G401.6 (cell line): ENCODE data around the gene PPP6R3.

Experiments
- FAIRE-seq: peaks from 2 replicates; lab custom pipeline; 2012; peaks lifted over from hg19 to GRCh38; lab: Jason Lieb, UNC

The PPP6R3 gene, protein sequence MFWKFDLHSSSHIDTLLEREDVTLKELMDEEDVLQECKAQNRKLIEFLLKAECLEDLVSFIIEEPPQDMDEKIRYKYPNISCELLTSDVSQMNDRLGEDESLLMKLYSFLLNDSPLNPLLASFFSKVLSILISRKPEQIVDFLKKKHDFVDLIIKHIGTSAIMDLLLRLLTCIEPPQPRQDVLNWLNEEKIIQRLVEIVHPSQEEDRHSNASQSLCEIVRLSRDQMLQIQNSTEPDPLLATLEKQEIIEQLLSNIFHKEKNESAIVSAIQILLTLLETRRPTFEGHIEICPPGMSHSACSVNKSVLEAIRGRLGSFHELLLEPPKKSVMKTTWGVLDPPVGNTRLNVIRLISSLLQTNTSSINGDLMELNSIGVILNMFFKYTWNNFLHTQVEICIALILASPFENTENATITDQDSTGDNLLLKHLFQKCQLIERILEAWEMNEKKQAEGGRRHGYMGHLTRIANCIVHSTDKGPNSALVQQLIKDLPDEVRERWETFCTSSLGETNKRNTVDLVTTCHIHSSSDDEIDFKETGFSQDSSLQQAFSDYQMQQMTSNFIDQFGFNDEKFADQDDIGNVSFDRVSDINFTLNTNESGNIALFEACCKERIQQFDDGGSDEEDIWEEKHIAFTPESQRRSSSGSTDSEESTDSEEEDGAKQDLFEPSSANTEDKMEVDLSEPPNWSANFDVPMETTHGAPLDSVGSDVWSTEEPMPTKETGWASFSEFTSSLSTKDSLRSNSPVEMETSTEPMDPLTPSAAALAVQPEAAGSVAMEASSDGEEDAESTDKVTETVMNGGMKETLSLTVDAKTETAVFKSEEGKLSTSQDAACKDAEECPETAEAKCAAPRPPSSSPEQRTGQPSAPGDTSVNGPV

DNA sequence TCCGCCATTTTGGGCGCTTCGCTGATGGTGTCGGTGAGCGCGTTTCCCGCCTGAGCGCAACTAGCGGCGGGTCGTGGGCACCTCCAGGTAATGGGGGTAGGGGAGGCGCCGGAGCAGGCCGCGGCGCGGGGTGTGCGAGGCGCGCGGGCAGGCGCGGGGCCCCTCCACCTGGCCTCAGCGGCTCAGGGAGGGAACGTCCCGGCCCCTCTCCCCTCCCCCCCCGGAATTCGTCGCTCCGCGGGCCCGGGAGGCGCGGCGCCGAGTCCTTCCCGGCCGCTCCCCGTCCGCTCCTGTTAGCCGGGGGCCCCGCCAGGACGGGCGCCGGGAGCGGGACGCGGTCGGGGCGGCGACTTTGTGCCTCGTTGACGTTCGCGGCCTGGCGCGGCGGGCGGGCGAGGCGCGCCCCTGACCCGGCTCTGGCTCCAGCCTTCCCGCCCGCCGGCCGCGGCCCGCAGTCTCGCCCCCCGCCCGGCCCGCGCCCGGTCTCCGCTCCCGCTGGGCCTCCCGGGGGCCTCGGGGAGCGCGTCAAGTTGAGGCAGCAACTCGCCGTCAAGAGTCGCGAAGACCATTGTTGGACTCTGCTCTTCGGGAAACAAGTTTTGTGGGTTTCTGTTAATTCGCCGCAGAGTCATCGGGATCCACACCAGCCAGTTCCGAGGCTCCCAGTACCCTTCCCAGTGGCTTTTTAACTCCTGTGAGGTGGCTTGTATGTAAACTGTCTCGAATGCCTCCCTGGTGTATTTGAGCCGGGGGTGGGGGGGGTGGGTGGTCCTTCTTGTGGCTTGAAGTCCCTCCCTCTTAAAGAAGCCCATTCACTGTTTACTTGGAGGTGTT is at the start of gene PPP6R3:
TSS of gene PPP6R3 (plus strand) at position 12 of the 834 bp plus-strand sequence. CDS start 76,913 bp downstream, outside the sequence.
- FAIRE-seq = no peak

DNA sequence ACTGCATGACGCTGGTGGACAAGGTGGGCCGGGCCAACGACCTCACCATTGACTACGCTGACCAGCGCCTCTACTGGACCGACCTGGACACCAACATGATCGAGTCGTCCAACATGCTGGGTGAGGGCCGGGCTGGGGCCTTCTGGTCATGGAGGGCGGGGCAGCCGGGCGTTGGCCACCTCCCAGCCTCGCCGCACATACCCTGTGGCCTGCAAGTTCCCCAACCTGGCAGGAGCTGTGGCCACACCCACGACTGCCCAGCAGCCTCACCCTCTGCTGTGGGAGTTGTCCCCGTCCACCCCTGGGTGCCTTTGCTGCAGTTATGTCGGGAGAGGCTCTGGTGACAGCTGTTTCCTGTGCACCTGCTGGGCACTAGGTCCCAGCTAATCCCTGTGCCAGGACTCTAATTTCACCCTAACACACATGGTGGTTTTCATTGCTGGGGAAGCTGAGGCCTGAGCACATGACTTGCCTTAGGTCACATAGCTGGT is 49.0 kb upstream of the PPP6R3 start:
- no peak for FAIRE-seq

DNA sequence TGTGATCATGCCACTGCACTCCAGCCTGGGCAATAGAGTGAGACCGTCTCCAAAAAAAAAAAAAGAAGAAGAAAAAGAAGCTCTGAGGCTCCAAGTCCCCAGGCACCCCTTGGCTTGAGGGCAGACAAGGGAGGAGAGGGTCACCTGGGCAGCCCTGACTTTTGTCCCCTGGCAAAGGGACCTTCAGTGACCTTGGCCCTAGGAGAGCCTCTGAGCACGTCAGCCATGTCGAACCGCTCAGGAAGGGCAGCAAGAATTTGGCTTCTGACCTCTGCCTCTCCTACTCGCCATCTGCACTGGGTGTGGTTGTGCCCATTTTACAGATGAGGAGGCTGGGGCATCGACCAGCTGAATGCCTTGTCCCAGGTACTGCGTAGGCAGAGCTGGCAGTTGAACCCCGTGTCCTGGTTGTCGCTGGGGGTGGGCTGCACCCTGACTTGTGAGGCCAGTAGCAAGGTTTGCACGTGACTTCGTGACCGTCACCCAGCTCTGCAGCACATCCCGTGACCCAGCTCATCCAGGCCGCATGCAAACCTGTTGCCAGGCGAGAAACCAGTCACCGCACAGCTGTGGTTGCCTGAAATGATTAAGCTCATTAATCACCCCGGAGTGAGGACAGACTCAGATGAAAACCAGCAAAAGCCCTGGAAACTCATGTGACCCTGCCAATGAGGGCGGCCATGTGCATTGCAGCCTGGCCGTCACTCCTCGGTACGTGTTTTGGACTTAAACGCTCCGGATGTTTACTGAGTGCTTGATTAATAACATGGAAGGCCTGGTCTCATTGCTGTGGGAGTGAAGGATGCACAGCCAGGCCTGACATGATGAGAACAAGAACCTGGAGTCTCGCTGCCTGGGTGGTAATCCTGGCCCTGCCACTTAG is 47.7 kb upstream of the PPP6R3 start:
- FAIRE-seq = no peak

DNA sequence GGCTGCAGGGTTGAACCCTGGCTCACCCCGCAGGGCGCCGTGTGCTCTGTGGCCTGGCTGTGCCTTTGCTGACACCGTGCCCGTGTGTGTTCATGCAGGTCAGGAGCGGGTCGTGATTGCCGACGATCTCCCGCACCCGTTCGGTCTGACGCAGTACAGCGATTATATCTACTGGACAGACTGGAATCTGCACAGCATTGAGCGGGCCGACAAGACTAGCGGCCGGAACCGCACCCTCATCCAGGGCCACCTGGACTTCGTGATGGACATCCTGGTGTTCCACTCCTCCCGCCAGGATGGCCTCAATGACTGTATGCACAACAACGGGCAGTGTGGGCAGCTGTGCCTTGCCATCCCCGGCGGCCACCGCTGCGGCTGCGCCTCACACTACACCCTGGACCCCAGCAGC is 47.0 kb upstream of the PPP6R3 start:
- no peak for FAIRE-seq

DNA sequence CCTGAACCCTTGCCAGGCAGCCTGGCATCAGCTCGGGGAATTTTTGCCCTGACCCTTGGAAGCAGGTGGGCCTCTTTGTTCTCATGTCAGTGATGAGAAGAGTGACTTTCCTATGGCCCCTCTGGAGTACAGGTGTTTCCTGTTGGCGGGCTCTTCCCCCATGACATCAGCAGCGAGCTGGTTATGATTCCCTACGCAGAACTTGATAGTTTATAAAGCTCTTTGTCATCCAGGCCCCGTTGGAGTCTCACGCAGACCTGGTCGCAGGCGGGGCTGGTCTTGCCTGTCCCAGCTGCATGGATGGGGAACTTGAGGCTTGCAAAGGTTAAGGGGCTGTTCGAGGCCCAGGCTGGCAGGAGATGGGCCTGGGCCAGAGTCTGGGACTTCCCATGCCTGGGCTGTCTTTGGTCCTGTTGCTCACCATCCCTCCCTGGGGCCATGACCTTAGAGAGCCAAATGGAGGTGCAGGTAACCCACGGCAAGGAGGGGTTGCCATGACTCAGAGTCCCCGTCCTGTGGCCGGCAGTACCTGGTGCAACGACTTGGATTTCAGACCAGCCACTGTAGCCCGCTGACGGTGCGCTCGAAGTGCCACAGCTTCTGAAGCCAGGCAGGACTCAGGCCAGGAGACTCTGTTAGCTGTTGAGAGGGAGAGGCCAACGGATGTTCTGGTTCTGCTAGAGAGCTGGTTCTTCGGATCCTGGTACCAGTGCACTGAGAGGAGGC is 45.9 kb upstream of the PPP6R3 start:
- no peak for FAIRE-seq

DNA sequence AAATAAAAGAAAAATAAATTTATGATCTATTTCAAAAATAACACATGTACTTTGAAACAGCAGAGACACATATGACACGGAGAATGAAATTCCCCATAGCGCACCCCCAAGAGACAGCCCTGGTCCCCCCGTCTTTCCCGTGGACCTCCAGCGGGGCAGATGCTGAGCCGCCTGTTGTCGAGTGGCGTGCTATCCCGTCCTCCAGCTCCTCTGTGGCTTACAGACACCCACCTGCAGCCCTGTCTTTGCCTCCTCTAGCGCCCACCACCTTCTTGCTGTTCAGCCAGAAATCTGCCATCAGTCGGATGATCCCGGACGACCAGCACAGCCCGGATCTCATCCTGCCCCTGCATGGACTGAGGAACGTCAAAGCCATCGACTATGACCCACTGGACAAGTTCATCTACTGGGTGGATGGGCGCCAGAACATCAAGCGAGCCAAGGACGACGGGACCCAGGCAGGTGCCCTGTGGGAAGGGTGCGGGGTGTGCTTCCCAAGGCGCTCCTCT is 44.4 kb upstream of the PPP6R3 start:
- FAIRE-seq = no peak

DNA sequence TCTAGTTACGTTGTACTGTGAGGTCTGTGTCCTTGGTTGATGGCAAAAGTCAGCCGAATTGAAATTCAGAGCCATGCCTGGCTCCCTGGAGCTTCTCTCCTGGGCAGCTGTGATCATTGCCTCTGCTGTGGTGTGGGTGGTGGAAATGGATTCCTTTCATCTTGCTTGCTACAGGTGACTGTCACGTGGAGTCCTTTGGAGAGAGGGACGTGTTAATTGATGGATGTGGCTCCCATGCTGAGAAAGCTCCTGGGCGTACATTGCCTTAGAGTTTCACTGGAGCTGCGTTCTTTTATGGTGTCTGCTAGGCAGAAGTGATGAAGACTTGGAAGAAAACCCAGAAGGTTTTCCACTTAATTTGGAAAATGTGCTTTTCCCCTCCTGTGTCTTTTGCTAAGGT is 41.9 kb upstream of the PPP6R3 start:
- FAIRE-seq = no peak

DNA sequence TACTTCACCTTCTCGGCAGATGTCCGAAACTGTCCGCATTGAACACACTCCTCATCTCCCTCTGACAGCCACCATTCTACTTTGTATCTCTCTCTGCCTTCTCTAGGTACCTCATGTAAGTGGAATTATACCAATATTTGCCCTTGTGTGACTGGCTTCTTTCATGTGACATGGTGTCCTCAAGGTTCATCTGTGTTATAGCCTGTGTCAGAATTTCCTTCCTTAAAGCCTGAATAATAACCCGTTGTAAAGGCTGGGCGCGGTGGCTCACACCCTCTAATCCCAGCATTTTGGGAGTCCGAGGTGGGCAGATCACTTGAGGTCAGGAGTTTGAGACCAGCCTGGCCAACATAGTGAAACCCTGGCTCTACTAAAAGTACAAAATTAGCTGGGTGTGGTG is 40.4 kb upstream of the PPP6R3 start:
- no peak for FAIRE-seq

DNA sequence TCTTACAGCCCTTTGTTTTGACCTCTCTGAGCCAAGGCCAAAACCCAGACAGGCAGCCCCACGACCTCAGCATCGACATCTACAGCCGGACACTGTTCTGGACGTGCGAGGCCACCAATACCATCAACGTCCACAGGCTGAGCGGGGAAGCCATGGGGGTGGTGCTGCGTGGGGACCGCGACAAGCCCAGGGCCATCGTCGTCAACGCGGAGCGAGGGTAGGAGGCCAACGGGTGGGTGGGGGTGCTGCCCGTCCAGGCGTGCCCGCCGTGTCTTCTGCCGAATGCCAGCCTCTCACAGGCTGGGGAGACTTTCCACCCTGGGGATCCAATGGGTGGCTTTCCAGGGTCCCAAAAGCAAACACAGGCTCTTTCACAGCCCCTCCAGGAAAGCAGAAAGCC is 37.1 kb upstream of the PPP6R3 start:
- FAIRE-seq = no peak

DNA sequence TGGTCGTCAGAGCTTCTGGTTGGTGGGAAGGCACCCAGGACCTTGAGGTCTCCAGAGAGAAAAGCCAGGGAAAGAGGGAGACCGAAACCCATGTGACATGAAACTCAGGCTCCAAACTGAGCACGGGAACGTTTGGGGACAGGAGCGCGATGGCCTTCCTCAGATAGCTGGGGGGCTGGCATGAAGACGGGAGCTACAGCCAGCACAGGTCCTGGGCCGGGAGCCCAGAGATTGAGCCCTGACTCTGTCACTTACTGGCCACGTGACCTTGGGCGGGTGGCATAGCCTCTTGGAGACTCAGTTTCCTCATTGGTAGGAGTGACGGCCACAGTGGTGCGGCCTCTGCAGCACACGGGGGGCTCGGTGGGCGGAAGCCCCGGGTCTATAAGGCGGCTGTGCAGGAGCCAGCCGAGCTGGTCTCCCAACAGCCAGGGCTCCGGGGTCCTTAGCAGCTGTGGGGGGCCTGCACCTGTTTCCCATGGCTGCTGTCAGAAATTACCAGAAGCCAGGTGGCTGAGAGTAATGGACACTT is 36.4 kb upstream of the PPP6R3 start:
- no peak for FAIRE-seq

DNA sequence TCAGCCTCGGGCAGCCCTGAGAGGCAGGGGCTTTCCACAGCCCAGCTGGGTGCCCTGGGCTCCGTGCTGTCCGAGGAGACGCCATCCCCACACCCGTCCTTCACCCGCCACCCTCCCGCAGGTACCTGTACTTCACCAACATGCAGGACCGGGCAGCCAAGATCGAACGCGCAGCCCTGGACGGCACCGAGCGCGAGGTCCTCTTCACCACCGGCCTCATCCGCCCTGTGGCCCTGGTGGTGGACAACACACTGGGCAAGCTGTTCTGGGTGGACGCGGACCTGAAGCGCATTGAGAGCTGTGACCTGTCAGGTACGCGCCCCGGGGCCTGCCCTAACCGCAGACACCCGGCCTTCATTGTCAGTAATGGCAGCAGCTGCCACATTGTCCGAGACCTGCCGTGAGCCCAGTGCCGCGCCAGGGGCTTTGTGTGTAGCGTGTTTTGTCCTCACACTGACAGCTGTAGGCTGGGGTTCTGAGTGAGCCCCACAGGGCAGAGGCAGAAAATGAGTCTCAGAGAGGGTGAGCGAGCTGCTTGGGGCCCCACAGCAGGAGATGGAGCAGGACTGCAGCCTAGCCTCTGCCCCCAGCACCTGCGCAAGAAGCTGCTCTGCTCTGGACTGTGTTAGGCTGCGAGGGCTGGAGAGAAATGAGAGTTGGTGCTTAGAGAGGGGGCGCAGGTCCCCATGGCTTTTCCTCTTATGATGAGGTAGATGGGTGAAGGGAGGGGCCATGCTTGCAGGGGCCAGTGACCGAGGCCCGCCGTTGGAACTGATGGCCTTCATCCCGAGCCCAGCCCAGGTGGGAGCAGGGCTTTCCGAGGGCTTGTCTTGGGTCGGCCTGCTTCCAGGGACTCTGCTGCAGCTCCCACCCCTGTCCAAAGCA is 35.3 kb upstream of the PPP6R3 start:
- no peak for FAIRE-seq

DNA sequence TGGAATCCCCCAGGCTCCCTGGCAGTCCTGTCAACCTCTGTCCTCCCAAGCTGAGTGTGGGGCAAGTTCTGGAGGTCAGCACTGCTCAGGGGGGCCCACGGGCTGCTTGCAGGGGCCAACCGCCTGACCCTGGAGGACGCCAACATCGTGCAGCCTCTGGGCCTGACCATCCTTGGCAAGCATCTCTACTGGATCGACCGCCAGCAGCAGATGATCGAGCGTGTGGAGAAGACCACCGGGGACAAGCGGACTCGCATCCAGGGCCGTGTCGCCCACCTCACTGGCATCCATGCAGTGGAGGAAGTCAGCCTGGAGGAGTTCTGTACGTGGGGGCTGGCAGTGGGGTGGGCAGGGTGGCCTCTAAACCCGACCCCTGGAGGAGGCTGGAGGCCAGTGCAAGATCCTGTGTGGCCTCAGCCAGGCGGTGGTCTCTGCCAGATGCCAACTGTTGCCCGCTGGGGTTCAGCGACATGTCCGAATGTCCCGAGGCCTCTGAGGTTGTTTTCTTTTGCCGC is 34.6 kb upstream of the PPP6R3 start:
- FAIRE-seq = no peak

DNA sequence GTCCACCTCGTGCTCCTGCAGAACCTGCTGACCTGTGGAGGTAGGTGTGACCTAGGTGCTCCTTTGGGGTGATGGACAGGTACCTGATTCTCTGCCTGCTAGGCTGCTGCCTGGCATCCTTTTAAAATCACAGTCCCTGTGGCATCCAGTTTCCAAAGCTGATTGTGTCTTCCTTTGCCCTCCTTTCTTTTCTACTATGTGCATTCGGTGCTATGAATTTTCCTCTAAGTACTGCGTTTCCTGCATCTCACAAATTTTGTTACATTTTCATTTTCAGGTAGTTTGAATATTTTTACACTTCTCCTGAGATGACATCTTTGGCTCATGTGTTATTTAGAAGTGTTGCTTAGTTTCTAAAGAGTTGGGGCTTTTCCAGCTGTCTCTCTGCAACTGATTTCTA is 30.9 kb upstream of the PPP6R3 start:
- no peak for FAIRE-seq

DNA sequence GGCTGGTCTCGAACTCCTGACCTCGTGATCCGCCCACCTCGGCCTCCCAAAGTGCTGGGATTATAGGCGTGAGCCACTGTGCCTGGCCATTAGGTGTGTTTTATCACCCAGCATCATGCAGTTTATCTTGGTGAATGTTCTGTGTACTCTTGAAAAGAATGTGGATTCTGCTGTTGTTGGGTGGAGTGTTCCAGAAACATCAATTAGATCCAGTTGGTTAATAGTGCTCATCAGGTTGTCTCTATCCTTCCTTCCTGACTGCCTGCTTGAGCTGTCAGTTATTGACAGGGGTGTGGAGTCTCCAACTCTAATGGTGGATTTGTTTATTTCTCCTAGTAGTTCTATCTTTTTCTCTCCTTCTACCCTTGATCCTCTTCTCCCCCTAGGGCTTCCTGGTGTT is 30.2 kb upstream of the PPP6R3 start:
- no peak for FAIRE-seq

DNA sequence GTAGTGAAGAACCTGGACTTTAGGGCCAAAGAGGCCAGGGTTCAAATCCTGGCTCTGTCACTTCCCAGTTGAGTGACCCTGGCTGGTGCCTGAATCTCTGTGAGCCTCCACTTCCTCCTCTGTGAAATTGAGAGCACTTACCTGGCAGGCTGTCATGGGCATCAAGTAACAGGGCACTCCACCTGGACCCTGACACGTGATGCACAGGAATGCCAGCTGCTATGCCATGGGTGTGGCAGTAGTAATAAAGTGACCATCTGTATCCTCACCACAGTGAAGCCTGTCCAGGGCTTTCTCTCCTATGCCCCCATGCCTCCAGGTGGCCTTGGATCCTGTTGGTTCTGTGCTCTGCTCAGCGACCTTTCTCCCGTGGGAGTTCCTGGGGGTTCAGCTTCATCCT is 29.8 kb upstream of the PPP6R3 start:
- no peak for FAIRE-seq

DNA sequence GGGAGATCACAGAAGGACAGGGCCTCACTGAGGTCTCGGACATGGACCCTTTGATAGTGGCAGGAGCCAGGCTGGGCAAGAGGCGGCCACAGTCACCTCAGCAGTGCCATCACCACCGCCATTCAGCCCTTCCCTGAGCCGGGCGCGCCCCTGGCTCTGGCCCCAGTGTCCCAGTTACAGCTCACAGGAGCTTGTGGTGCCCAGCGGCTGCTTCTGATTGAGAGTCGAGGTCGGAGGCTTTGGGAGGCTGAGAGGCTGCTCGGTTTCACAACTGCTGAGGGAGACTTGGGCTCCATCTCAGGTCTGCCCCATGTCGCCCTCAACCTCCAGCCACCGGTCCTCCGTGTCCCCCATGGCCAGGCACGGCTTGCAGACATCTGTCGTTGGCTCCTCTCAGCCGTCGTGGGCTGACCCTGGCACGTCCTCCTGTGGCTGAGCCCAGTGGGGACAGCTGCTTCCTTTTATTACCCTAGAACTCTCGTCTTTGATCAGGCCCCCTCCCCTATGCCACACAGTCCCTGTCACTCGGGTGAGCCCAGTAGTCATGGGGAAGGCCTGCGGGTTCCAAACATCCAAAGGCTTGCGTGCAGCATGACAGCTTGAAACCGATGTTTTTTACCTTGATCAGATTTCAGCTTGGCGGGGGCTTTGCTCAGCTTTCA is 28.4 kb upstream of the PPP6R3 start:
- no peak for FAIRE-seq

DNA sequence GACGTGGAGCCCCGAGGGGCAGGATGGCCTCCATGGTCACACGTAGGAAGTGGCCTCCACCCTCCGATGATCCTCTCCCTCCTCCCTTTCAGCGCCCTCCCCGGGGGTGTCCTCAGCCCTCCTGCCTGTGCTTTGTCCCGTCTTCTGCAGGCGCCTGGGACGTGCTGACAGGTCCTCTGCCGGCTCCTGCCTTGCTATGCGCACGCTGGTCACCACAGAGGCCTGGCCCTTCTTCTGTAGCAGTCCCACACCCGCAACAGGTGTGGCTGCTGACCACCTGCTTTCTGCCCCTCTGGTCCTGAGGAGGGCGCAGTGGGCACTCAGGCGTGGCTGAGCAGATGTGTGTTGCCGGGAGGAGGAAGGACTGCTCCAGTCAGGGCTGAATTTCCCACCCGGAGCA is 27.7 kb upstream of the PPP6R3 start:
- no peak for FAIRE-seq

DNA sequence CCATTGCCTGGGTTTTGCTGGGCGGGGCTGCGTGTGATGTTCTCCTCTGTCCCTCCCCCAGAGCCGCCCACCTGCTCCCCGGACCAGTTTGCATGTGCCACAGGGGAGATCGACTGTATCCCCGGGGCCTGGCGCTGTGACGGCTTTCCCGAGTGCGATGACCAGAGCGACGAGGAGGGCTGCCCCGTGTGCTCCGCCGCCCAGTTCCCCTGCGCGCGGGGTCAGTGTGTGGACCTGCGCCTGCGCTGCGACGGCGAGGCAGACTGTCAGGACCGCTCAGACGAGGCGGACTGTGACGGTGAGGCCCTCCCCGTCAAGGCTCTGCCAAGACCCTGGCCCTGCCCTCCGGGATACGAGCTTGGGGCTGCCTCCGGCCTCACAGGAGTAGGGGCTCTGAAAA is 27.0 kb upstream of the PPP6R3 start:
- no peak for FAIRE-seq
